Measurements from ENCODE around the gene GRIK2.
A peak's percentile ranks its signal among the peaks of the same experiment; 100 is the strongest.

Gene GRIK2

DNA sequence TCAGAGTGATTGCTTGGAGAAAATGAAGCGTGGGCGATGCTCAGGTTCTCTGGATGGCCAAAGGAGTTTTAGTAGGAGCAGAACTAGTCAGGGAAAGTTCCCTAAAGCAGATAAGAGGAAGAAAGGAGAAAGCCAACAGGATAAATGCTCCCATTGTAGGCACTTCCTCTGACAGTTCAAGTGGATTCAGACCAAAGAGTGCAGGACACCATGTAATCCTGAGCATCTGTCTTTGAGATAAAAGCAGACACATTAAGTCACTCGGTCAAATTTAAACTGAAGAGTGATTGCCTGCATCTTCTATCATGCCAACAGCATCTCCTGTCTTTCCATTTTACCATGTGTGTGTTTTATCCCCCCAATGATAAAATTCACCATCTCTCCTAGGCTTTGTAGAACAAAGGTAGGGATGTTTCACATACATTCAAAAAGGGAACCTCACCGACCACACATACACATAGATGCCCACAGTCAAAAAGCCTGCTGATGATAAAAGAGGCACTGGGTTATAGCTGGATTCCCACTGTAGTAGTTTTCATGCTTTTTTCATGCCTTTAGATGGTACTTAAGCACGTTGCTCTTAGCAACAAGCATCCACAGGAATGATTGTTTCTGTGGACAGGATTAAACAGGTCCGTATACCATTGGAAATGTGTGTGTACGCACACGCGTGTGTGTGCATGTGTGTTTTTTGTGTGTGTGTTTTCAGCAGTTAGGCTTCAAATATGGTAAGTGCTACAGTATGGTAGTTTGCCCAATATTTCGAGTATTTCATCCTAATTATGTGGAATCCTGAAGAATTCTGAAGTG is 7.0 kb downstream of the GRIK2 start:
- peak; percentile 81 for DNase-seq (ENCODE audit: low spot score)

DNA sequence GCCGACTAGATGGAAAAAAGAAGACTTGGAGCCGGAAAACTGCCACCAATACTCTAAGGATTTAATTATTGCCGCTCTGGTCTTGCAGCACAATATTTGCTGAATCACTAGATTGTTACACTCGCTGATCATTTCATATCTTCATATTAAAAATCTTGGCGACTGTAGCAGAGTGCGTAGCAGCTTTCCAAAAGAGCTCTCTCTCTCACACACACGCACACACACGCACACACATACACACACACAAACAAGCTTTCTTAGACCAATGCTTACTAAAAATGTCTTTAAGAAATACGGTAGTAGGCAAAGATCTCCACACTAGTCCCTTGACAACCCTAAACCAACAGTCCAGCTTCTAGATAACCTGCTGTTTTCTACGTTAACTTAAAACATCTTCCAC is 7.7 kb downstream of the GRIK2 start:
- peak; percentile 20 for DNase-seq (ENCODE audit: low spot score)

DNA sequence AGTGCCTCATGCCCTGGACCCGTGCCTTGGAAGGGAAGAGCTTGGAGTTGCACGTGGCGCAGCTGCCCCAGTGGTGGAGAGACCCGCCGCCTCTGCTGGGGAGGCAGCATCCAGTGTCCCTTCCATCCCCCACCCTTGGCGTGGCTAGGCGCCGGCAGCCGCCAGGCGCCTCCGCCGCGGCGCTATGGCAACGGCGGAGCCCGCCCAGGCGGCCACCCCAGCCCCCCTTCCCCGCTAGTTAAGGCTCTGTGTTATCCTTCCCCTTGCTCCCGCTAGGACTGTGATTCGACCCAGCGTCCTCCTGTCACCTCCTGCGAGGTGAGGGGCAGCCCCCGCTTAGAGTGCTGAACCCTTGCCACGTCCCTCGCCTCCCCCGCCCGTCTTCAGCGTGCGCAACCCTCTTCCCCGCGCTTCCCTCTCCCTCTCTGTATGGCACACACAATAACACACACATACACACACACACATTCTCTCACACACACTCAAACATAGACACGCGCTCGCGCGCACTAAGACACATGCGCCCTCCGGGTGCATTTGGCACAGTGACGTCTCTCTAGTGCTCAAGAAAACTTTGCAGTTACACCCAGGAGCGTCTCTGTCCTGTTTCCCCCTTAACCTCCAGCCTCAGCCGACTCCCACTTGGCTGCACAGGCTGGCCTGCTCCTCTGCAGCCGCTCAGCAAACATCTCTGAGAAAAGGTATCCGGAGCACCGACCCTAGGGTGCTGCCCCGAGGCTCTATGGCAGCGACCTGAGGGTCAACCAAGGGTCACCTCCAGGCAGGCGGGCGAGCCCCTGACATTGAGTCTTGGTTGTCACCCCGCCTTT is 8.5 kb downstream of the GRIK2 start:
- peak; percentile 39 for DNase-seq (ENCODE audit: low spot score)

DNA sequence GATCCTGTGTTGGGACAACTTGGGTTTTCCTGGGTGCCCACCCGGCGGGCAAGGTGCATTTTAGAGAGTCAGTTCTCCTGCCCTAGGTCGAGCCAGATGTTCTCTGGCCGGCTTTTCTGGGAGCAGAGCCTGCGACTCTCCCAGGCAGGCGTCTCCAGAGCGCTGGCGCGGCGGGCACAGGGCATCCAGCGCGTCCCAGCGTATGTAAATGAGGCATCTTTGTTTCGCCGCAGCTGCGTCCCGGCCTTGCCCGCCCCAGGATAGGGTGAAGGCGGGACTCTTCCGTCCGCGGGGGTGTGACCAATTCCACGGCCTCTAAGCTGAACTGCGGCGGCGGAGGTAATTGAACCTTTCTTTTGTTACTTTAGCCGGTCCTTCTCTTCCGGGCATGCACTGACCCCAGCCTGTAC is 9.1 kb downstream of the GRIK2 start:
- no peak for DNase-seq (ENCODE audit: low spot score)

DNA sequence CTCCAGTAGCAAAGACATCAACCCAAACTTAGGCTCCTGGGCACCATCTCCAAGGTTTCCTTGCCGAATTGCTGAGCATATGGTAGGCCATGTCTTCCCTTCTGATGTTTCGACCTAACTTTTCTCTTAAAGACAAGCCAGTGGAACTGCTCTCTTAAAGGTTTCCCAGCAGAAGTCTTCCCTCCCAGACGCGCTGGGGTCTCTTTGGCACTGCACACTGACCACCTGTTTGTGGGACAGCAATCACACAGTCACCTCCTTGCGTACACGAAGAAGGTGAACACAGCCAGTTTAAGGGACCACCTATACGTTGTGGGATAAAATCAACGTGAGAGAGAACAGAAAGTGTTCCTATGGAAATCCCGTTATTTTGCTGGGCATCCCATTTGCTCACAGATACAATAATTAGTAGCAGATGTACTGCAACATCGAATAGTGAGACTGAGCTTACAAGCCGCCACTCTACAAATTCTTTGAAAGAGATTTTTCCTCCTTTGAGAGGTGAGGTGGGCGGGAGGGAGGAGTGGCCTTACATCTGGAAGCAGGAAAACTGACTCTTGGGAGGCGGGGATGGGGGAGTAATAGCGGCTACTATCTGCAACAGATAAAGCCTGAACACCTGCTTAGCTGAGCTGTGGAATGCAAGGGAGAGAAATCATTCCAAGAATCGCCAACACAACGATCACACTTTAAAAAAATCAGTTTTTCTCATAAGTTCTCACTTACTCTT is 9.9 kb downstream of the GRIK2 start:
- no peak for DNase-seq (ENCODE audit: low spot score)

DNA sequence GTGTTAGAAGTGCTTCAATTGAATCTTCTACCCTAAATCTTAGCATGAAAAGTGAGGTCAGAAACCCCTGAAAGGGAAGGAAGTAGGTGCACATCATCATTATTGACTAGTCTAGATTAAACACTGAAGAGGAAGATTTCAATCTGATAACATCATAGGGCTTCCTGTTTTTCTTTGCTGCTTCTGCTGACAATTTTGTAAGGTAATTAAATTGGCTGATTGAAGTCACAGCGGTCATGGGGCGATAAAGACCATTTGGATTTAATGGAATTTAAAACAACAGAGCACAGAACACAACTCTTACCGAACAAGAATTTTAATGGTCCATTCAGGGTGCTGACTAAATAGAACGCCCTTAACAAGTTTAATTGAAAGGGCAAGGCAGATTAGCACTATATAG is 11.3 kb downstream of the GRIK2 start:
- DNase-seq (ENCODE audit: low spot score): no peak

DNA sequence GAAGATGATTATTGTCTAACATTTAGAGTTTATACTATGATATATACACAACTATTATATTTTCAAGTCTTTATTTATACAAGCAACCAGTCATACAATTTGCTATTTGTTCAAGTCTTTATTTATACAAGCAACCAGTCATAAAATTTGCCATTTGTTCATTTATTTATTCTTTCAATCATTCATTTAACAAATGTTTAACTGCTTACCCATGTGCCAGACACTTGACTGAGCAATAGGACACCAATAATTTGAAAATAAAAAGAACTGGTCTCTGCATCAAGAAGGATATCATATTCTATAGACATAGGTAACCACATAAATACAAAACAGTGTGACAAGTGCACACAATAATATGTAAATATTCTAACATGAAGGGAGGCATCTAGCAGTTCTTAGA is 20.3 kb downstream of the GRIK2 start:
- no peak for DNase-seq (ENCODE audit: low spot score)

DNA sequence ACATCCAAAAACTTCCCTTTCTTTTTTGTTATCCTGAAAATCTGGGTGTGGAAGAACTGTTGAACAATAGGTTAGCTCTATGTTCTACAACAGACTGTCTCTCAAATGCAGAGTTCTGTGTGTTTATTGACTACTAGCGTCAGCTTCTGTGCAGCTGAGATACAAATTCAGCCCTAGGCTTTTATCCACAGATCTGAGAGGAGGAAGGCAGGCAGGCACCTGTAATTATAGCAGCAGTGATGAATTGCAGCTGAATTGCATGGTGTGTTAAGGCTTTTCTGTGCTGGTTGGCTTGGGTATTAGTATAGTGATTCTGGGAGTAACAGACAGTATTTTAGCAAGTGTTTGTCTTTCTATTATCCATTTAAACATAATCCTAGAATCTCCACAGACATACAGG is 24.4 kb downstream of the GRIK2 start:
- no peak for DNase-seq (ENCODE audit: low spot score)

DNA sequence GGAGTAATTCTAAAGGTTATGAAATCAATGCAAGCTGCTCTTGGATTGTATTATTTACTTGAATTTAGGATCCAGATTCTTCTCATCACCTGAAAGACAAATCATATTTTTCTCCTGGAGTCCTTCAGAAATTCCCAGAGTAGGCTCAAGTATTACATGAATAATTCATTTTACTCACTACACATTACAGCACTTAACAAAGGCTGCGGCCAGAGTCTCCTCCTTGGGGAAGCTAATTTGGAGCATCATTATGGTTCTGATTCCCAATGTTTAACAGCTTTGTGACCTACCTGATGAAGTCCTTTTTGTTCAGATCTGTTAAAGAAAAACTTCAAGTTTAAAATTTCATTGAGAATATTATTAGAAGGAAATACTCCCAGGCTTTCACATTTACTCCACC is 28.7 kb downstream of the GRIK2 start:
- DNase-seq (ENCODE audit: low spot score): no peak

DNA sequence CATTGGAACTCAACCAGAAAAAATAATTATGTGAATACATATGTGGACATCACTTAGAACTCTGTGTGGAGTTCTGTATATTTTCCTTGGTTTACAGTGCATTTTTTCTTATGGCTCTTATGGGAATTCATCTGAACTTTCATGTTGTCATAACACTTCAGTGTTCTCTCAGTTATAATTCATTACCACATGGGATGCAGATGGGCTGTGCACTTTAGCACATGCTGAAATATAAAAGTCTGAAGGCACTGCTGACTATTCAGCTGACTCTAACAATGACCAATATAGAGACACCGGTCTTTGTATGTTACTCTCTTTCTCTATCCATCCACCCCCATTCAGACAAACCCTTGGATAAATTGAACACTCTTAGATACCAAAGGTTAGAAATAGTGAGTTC is 29.3 kb downstream of the GRIK2 start:
- no peak for DNase-seq (ENCODE audit: low spot score)

DNA sequence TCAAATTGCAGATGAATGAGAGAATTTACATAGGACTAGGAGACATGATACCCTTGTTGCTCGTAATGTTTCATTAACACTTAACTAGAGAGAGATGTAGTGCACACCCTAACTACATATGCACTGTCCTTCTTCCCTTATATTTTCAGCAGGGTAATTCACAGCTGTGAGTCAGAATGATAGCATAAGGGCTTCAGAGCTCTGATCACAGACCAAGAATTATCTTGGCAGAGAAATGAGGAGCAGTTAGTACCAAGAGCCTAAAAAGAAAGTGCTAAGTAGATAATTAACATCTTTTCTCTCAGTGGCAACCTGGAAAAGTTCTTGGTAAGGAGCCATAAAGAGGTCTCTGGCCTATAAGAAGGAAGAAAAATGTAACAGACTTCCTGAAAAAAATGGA is 35.8 kb downstream of the GRIK2 start:
- peak; percentile 48 for DNase-seq (ENCODE audit: low spot score)

DNA sequence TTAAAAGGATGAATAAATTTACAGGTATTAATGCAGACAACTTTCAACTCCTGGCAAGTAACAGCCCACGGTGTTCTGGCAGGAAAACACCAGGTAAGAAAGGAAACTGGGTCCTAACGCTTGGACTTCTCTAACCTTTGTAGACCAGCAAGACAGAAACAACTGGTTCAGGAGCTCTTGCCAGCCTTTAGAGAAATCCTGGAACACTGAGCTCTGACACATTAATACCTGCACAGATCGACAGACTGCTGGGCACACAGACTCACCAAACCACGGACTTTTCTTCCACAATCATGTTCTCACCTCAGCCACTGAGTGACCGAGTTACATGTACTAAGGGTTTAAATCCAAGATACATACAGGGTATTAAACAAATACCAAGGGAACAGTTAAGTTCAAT is 36.3 kb downstream of the GRIK2 start:
- DNase-seq (ENCODE audit: low spot score): no peak

DNA sequence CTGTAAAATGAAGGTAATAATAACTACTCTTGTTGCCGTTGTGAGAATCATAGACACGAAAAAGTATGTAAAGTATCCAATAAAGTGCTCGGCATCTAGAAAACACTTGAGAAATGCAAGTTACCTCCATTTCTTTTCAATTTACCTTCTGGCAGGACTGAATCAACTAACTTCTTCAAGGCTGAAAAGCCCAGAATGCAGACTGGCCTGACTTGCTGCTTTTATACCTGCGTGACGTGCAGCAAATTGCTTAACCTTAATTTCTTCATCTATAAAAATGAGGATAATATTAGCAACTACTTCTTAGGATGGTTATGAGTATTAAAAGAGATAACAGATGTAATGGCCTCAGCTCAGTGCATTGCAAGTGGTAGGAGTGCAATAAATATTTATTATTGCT is 39.6 kb downstream of the GRIK2 start:
- no peak for DNase-seq (ENCODE audit: low spot score)

DNA sequence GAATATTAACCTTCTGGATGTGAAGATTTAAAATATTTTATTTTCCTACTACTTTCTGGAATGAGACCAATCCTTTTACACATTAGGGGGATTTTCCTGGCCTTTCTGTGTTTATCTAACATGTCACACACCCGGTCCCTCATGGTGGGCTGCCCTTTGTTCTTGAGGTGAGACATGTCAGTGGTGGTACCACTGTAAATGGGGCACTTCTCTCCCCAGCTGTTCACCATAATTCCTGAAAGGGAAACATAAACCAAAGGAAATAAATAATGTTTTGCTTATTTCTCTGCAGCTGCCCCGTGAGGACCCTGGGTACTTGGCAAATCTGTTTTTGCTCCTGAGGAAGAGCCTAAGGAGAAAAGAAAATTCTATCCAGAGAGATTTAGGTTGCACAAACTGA is 41.1 kb downstream of the GRIK2 start:
- no peak for DNase-seq (ENCODE audit: low spot score)

DNA sequence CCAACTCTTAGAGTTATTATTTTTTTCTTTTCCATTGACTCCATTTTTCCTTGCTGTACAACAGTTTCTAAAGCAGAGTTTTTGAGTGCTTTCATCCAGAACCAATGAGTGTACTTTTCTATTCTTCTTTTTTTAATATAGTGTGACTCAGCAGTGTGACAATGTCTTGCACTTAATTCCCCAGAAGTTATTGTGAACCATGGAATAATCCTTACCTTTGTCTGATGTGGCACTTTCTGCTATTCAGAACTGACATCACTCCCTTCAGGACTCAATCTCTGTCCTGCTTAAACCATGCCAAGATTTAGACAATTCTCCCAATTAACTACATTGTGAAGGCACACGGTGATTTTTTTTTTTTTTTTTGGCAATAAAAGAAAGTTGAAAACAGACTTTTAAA is 41.5 kb downstream of the GRIK2 start:
- no peak for DNase-seq (ENCODE audit: low spot score)

DNA sequence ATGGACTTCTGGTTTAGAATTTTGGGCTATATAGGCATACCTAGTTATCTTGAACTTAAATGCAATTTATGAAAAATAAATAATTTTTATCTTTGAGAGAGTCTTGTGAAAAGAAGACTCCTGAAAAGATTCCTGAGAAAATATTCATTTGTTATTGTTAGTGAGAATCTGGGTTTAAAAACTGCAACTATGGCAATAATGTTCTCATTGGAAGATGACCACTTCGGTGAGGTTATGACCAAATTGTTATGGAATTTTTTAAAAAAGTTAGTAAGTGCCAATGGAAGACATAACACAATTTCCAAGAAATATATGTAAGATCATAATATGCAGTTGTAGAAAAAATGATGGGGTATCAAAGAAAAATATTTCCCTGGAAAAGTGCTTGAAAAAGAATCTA is 46.3 kb downstream of the GRIK2 start:
- DNase-seq (ENCODE audit: low spot score): no peak

DNA sequence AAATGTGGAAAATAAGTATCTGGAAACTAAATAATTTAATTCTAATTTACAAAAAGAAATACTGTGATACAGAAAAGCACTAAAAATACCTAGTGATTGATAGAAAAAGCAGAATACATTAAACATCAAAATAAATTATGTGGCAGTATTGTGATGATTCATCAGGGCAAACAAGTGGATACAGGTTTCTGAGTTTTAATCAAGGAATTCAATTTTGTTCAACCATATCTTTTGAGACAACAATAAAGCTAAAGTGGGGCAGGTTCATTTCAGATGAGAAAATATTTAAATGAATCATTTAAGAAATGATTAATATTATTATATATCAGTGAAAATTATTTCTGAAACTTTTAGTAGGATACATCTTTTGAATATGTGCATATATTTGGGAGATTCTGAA is 49.8 kb downstream of the GRIK2 start:
- DNase-seq (ENCODE audit: low spot score): no peak

DNA sequence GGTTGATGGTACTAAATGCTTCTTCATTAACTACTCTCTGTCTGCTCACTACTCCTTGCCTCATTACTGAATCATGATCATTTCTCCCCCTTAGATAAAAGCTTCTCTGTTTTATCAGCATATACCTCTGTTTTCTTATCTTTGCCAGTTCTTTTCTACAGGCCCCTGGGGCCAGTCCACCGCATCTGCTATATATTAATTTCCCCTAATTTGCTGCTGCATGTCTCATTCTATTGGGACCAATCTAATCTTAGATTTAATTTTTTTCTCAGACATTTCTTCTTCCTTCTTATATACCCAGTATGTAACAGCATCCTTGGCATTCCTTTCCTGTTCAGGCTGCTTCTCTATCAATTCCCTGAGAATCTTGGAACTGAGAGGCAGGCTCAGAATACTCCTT is 51.2 kb downstream of the GRIK2 start:
- no peak for DNase-seq (ENCODE audit: low spot score)

DNA sequence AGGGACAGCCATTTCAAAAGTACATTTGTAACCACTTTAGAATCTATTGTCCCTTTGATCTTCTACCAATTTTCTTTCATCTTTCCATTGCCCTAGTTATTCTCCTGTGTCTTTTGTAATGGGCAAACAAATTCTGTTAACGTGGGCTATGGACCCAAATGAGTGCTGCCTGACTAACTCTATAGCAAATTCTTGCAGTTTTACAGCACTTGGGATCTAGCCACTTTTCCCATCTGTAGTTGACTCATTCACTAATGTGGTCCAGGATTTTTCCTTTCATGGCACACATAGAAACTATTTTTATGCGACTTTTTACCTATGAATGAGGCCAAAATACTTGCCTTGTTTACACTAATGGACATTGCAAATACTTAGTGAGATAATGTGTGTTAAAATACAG is 52.0 kb downstream of the GRIK2 start:
- DNase-seq (ENCODE audit: low spot score): no peak

DNA sequence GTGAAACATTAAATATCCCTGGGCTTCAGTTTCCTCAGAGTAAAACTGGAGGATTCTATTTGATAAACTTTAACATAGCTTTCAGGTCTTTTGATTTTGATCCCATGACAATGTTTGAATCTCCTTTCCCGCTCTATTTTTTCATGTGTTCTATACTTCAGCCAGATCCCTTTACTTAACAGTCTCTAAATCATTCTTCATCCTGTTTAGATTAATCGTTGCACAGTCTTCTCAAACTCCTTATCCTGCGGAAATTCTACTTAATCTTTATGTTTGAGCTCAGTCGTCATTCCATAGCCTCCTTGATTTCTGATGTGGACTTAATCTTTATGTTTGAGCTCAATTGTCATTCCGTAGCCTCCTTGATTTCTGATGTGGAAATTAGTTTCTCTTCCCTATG is 57.4 kb downstream of the GRIK2 start:
- DNase-seq (ENCODE audit: low spot score): no peak

DNA sequence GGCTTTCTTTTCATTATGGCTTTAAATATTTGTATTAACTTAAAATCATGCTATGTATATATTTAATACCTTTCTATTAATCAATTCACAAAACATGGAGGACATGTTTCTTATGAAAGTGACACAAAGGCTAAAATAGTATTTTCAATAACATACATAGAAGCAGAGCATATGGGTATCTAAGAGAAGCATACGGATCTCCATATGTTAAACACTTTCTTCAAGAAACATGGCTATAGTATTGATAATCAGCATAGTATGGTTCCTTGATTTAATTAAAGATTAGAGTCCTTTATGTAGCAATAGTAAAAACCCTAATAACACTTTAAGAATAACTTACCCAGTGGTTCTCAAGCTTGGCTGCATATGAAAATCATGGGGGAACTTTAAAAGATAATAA is 58.5 kb downstream of the GRIK2 start:
- no peak for DNase-seq (ENCODE audit: low spot score)

DNA sequence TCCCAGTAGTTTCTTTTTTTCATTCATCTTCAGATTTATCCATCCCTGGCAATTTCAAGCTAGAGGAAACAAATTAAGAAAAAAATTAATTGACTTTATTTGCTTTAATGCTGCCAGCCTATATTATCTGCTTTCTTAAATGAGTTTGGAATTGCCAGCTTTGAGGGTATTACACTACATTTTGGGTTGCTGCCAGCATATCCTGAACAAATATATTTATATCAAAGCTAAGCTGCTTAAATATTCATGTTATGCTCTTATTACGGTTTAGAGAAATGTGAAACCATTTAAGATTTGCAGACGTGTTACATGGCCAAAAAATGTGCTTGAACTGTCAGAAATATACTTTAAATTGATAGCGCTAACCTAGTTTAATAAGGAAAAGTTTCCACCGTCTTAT is 59.7 kb downstream of the GRIK2 start:
- DNase-seq (ENCODE audit: low spot score): no peak

DNA sequence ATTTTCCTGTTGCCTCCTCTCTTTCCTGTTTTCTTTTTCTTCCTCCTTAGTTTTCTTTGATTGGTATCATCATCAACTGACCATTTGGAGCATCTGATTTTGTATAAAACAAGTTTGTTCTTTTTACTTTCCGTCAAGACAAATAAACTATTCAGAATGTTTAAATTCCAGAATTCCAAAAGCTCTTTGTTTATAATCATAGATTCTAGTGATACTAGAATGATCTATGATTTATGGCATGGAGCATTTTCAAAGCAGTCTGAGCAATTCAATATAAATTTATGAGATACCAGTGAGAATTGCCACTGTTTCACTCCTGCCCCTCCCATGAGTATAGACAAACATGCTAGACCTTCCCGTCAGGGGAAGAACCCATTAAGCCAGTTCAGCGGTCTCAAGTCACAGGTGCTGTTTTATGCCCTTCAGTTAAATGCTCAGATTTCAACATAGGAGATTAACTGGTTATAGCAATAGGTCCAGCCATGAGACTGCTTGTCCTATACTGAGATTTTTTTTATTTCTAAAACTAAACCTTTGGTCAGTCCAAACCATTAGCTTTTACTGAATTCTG is 60.7 kb downstream of the GRIK2 start:
- DNase-seq (ENCODE audit: low spot score): no peak
